CD4-positive, alpha-beta T cell treated with Interleukin-4 for 1 hour (primary cell): ENCODE measurements around the gene COG4.
"Not testable (repeated sequence)": the region's sequence is repeated elsewhere in the genome, so short reads cannot be mapped to it uniquely, and the experiment has no call there.

Source experiments
- DNase-seq, 2 donors: peaks; one replicate each; pipeline ENCODE4 v3.0.0-alpha.2; 2020 to 2022

The COG4 gene

GRCh38 chr16:70523076-70523742 is at the start of gene COG4:
Gene COG4, minus strand, starts transcription at chr16:70523554. Its CDS starts 11 bp downstream, at chr16:70523543.
- DNase-seq, result peak; percentile 91 to 93

GRCh38 chr16:70572926-70573270 is 49.5 kb upstream of the COG4 start:
- no peak for DNase-seq

GRCh38 chr16:70572050-70572925 is 48.9 kb upstream of the COG4 start:
- DNase-seq, result no peak

GRCh38 chr16:70571623-70572022 is 48.3 kb upstream of the COG4 start:
- DNase-seq, result no peak

- DNase-seq, result no peak
These were observed 47.7 kb upstream of the COG4 start for GRCh38 chr16:70570967-70571570.

- DNase-seq, result no peak
These were observed 46.4 kb upstream of the COG4 start for GRCh38 chr16:70569752-70570151.

GRCh38 chr16:70568601-70569237 is 45.4 kb upstream of the COG4 start:
- DNase-seq, result no peak

GRCh38 chr16:70565053-70565452 is 41.7 kb upstream of the COG4 start:
- DNase-seq, result no peak

- DNase-seq, result no peak
These were observed 40.3 kb upstream of the COG4 start for GRCh38 chr16:70563636-70564035.

GRCh38 chr16:70561623-70562022 is 38.3 kb upstream of the COG4 start:
- no peak for DNase-seq

GRCh38 chr16:70556063-70556462 is 32.7 kb upstream of the COG4 start:
- no peak for DNase-seq

- DNase-seq, result no peak
These were observed 30.3 kb upstream of the COG4 start for GRCh38 chr16:70553645-70554044.

GRCh38 chr16:70552675-70553074 is 29.3 kb upstream of the COG4 start:
- no peak for DNase-seq

GRCh38 chr16:70551788-70552187 is 28.4 kb upstream of the COG4 start:
- no peak for DNase-seq

- DNase-seq, result no peak
These were observed 26.7 kb upstream of the COG4 start for GRCh38 chr16:70550082-70550481.

GRCh38 chr16:70548936-70549335 is 25.6 kb upstream of the COG4 start:
- no peak for DNase-seq

- DNase-seq, result no peak
These were observed 21.2 kb upstream of the COG4 start for GRCh38 chr16:70544548-70544947.

GRCh38 chr16:70540994-70541393 is 17.6 kb upstream of the COG4 start:
- DNase-seq, result no peak

- DNase-seq, result no peak
These were observed 11.6 kb upstream of the COG4 start for GRCh38 chr16:70534971-70535370.

- DNase-seq, result not testable (repeated sequence)
These were observed 6.6 kb upstream of the COG4 start for GRCh38 chr16:70529954-70530353.

GRCh38 chr16:70529051-70529777 is 5.9 kb upstream of the COG4 start:
- peak in 1 of 2 donors; percentile 55 for DNase-seq

- DNase-seq, result no peak
These were observed 4.1 kb upstream of the COG4 start for GRCh38 chr16:70527315-70527996.
